ENCODE data around the gene VAV3. TPM values are rescaled to one million over a fixed set of nuclear protein-coding genes. Genes with fewer than 3 reads are reported as not detected.

Gene VAV3
- total and polyA plus RNA-seq, 9 of the 15 experiments (the other 6 are each of a cell fraction or from before 2014, with no cell fraction given) = not detected

DNA sequence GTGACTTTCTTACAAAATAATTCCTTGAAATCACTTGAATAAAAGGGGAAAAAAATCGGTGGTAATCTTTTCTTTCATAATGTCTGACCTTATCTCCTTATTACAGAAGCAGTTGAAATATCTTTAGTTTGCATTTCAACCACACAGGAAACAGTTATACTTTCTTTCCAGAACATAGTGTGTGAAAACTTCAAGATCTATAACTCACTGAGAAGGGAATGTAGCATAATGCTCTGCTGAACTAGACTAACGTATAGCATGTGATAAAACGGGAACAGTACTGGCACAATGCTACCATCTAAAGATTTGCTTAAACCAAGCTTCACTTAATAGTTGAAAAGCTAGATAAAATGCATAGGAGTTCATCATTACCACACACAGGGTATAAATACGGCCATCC, 45.0 kb downstream of the VAV3 start:
- Histone ChIP-seq H3K27ac (ENCODE audit: extremely low read depth, low read depth, low read length) (no peak overlapping the region), H3K27me3 (ENCODE audit: control insufficient read depth in 2 of 2, insufficient read depth in 2 of 2, low read length in 2 of 2) (no peaks in the 10 kb centered on the region), H2AFZ (ENCODE audit: low read depth, low read length) (no peak overlapping the region), H3K9me3 (replicated peaks; ENCODE audit: control insufficient read depth, insufficient read depth, low read depth, low read length) (no peaks in the 10 kb centered on the region), H4K20me1 (replicated peaks; ENCODE audit: control insufficient read depth, insufficient read depth, low read length) (no peaks in the 10 kb centered on the region), H3K79me2 (ENCODE audit: control insufficient read depth, insufficient read depth, low read length) (no peaks in the 10 kb centered on the region), H3K9ac (ENCODE audit: insufficient read depth in 1 of 2, low read depth in 2 of 2, low read length in 2 of 2) (no peak overlapping the region), H3K4me3 (no peak overlapping the region), H3K4me2 (ENCODE audit: insufficient read depth, low read length) (no peak overlapping the region), H3K9me1 (ENCODE audit: control insufficient read depth, insufficient read depth, low read length) (no peaks in the 10 kb centered on the region), H3K4me1 (replicated peaks in 1 of 2; ENCODE audit: control insufficient read depth in 2 of 2, insufficient read depth in 2 of 2, low read length in 2 of 2) (no peaks in the 10 kb centered on the region), H3K36me3 (ENCODE audit: control insufficient read depth, insufficient read depth, low read length) (no peaks in the 10 kb centered on the region)
- intact Hi-C loops (cut with micrococcal nuclease) (no loop called here), in situ Hi-C loops (cut with MboI) (no loop called here)
- DNase-seq (ENCODE audit: extremely low read depth in 1 of 4, low spot score in 3 of 4) (no peak), FAIRE-seq (no peak), ATAC-seq (no peak)
- ChIA-PET POLR2A (interaction anchor here (0.6 kb wide), 1 partner anchor 41 kb away, joined by 3 read pairs; no protein-coding TSS in a partner anchor), CTCF (ENCODE audit: low intra/inter-chr PET ratio) (no interaction called here)
- BruUV-seq (replicated peaks) = no TSS peak
- WGBS (ENCODE audit: insufficient coverage, low coverage, missing lambda C conversion rate) = 0% methylated on average over 4 of the region's 4 CpGs
- TF ChIP-seq MED1 (CRISPR knock-in tag; IDR thresholded peaks at IDR 0.05; ENCODE audit: borderline replicate concordance) (no peak), SMAD3 (CRISPR knock-in tag; conservative IDR thresholded peaks at IDR 0.05) (no peak), MTF1 (CRISPR knock-in tag; IDR thresholded peaks at IDR 0.05; ENCODE audit: borderline replicate concordance) (no peak), ZNF589 (CRISPR knock-in tag; IDR thresholded peaks at IDR 0.05; ENCODE audit: low read depth) (no peak), MXI1 (IDR thresholded peaks at IDR 0.05; ENCODE audit: low read depth, low read length) (no peak), ZNF77 (CRISPR knock-in tag; IDR thresholded peaks at IDR 0.05) (no peak), GABPA (tag; conservative IDR thresholded peaks at IDR 0.05; ENCODE audit: low read depth) (no peak), KAT2B (IDR thresholded peaks at IDR 0.05; ENCODE audit: low read depth, low read length) (no peak), TCF15 (CRISPR knock-in tag; IDR thresholded peaks at IDR 0.05) (no peak), ZNF253 (CRISPR knock-in tag; conservative IDR thresholded peaks at IDR 0.05) (no peak), BRD9 (IDR thresholded peaks at IDR 0.05; ENCODE audit: low read depth, partially characterized antibody) (no peak), RAD21 (CRISPR knock-in tag; conservative IDR thresholded peaks at IDR 0.05 in 1 of 2, IDR thresholded peaks at IDR 0.05 in 1 of 2) (no peak), TEAD1 (CRISPR knock-in tag; IDR thresholded peaks at IDR 0.05) (no peak), XRCC4 (IDR thresholded peaks at IDR 0.05; ENCODE audit: extremely low read depth, insufficient read depth, insufficient read length) (no peak), EGR1 (conservative IDR thresholded peaks at IDR 0.05) (no peak)
- TF ChIP-seq, protein P1, sequence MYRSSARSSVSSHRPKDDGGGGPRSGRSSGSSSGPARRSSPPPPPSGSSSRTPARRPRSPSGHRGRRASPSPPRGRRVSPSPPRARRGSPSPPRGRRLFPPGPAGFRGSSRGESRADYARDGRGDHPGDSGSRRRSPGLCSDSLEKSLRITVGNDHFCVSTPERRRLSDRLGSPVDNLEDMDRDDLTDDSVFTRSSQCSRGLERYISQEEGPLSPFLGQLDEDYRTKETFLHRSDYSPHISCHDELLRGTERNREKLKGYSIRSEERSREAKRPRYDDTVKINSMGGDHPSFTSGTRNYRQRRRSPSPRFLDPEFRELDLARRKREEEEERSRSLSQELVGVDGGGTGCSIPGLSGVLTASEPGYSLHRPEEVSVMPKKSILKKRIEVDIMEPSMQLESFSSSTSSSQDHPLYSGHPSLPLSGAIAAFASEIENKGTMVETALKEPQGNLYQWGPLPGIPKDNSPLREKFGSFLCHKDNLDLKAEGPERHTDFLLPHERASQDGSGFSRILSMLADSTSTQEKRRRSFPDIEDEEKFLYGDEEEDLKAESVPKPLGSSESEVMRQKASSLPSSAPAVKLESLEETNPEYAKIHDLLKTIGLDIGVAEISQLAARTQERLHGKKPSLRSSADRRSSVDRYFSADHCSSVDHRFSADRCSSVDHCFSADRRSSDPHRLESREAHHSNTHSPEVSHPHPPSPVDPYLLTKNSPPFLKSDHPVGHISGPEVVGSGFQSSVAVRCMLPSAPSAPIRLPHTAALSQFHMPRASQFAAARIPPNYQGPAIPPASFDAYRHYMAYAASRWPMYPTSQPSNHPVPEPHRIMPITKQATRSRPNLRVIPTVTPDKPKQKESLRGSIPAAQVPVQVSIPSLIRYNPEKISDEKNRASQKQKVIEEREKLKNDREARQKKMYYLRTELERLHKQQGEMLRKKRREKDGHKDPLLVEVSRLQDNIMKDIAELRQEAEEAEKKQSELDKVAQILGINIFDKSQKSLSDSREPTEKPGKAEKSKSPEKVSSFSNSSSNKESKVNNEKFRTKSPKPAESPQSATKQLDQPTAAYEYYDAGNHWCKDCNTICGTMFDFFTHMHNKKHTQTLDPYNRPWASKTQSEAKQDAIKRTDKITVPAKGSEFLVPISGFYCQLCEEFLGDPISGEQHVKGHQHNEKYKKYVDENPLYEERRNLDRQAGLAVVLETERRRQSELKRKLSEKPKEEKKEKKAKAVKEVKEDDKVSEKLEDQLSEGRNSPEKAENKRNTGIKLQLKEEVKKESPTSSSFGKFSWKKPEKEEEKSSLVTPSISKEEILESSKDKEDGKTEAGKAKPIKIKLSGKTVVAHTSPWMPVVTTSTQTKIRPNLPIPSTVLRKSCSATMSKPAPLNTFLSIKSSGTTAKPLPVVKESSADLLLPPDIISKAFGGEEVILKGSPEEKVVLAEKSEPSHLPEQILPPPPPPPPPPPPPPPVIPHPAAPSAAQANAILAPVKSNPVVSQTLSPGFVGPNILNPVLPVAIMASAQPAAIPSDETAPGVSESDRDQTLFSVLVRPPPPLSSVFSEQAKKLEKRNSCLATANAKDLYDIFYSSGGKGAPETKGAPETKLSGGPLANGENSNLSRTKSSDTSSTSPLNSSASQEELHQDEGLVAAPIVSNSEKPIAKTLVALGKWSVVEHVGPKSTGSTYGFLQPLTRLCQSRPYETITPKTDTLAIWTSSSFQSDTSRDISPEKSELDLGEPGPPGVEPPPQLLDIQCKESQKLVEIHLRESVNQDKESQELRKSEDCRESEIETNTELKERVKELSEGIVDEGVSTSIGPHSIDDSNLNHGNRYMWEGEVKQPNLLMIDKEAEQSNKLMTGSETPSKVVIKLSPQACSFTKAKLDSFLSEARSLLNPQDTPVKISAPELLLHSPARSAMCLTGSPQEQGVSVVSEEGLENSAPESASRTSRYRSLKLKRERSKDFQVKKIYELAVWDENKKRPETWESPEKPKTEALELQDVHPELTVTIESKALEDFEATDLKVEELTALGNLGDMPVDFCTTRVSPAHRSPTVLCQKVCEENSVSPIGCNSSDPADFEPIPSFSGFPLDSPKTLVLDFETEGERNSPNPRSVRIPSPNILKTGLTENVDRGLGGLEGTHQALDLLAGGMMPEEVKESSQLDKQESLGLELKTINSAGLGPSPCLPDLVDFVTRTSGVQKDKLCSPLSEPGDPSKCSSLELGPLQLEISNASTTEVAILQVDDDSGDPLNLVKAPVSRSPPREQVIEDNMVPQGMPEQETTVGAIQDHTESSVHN (IDR thresholded peaks at IDR 0.05; ENCODE audit: borderline replicate concordance in 1 of 2, low read depth in 1 of 2) = no peak
